Astrocyte (in vitro differentiated cells and primary cell): Measurements from ENCODE around the gene TPM3.

Experiments used
- CTCF ChIP-seq: IDR thresholded peaks from 2 replicates; pipeline ENCODE4 v1.5.1; 2011; ENCODE audit warnings: low read depth, mild to moderate bottlenecking, inconsistent platforms, low read length, moderate library complexity; ENCODE audit not compliant: insufficient read depth
- EZH2 ChIP-seq: IDR thresholded peaks from 2 replicates; pipeline ENCODE4 v1.6.1; 2012; ENCODE audit warnings: mild to moderate bottlenecking, low read length, inconsistent platforms; ENCODE audit not compliant: insufficient read depth

GRCh38 chr1:154174654-154175053 lies 17.2 kb downstream of the TPM3 start:
- TF ChIP-seq CTCF (no peak), EZH2 (no peak)
